ENCODE data around the gene F8.

GRCh38 chrX:155026727-155027508 is 4.4 kb upstream of the F8 start, which contains the start of gene FUNDC2:
- no peak for TF ChIP-seq CTCF (IDR thresholded peaks at IDR 0.05; ENCODE audit: low read length)
- TF ChIP-seq EZH2 (IDR thresholded peaks at IDR 0.05; ENCODE audit: borderline replicate concordance, low read length), result no peak
